ENCODE data around the gene CCBE1. TPM values are rescaled to one million over a fixed set of nuclear protein-coding genes. Genes with fewer than 3 reads are reported as not detected.

Gene CCBE1
- total RNA-seq, 1 donor from 2014 or later = 6.4 TPM

GRCh38 chr18:59505356-59505755 lies 191.9 kb downstream of the CCBE1 start:
- H3K4me3 Mint-ChIP-seq = no peak overlapping the region
- no peak overlapping the region for H3K27ac Mint-ChIP-seq
- H3K9ac ChIP-seq = no peak overlapping the region
- no peak overlapping the region for H3K4me2 ChIP-seq
- H3K9me3 ChIP-seq (ENCODE audit: low read depth) = no peaks in the 10 kb centered on the region
- H4K20me1 ChIP-seq (ENCODE audit: low read depth) = no peaks in the 10 kb centered on the region
- no peak overlapping the region for H3K27ac ChIP-seq
- DNase-seq (ENCODE audit: low spot score) = no peak
- peaks cover 21% of the 10 kb centered on the region for H3K4me1 Mint-ChIP-seq
- no peak overlapping the region for H2AFZ ChIP-seq (replicated peaks)
- peaks cover 3% of the 10 kb centered on the region for H3K27me3 Mint-ChIP-seq (ENCODE audit: insufficient read depth, low read depth)
- H3K79me2 ChIP-seq (ENCODE audit: low read depth) = no peaks in the 10 kb centered on the region
- peaks cover 6% of the 10 kb centered on the region for H3K9me3 Mint-ChIP-seq
- TF ChIP-seq EZH2phosphoT487 (IDR thresholded peaks at IDR 0.05) (no peak), CTCF (IDR thresholded peaks at IDR 0.05) (no peak), EZH2 (IDR thresholded peaks at IDR 0.05) (no peak)
- no peaks in the 10 kb centered on the region for H3F3A ChIP-seq (ENCODE audit: low read depth)
- H3K36me3 Mint-ChIP-seq = no peaks in the 10 kb centered on the region
- H3K4me1 ChIP-seq = peaks cover 8% of the 10 kb centered on the region
- no peaks in the 10 kb centered on the region for H3K27me3 ChIP-seq
- no peaks in the 10 kb centered on the region for H3K36me3 ChIP-seq
- no peak overlapping the region for H3K4me3 ChIP-seq

- TF ChIP-seq CTCF (IDR thresholded peaks at IDR 0.05) (no peak), EZH2phosphoT487 (IDR thresholded peaks at IDR 0.05) (no peak), EZH2 (IDR thresholded peaks at IDR 0.05) (no peak)
- H3K4me1 Mint-ChIP-seq = peaks cover 21% of the 10 kb centered on the region
- H3K4me1 ChIP-seq = peaks cover 8% of the 10 kb centered on the region
- H3K27me3 ChIP-seq = no peaks in the 10 kb centered on the region
- no peaks in the 10 kb centered on the region for H3K79me2 ChIP-seq (ENCODE audit: low read depth)
- H3K27ac Mint-ChIP-seq = peak overlapping the region; percentile 1
- H3K9ac ChIP-seq = no peak overlapping the region
- no peak for DNase-seq (ENCODE audit: low spot score)
- H4K20me1 ChIP-seq (ENCODE audit: low read depth) = no peaks in the 10 kb centered on the region
- peaks cover 13% of the 10 kb centered on the region for H3K9me3 Mint-ChIP-seq
- no peak overlapping the region for H3K27ac ChIP-seq
- H3K36me3 Mint-ChIP-seq = no peaks in the 10 kb centered on the region
- no peak overlapping the region for H3K4me3 ChIP-seq
- no peaks in the 10 kb centered on the region for H3K9me3 ChIP-seq (ENCODE audit: low read depth)
- no peak overlapping the region for H2AFZ ChIP-seq (replicated peaks)
- H3K4me3 Mint-ChIP-seq = no peak overlapping the region
- peaks cover 5% of the 10 kb centered on the region for H3K27me3 Mint-ChIP-seq (ENCODE audit: insufficient read depth, low read depth)
- no peak overlapping the region for H3K4me2 ChIP-seq
- no peaks in the 10 kb centered on the region for H3K36me3 ChIP-seq
- no peaks in the 10 kb centered on the region for H3F3A ChIP-seq (ENCODE audit: low read depth)
Observed at GRCh38 chr18:59502274-59503175, 194.7 kb downstream of the CCBE1 start.

- Histone ChIP-seq H3K9me3 (ENCODE audit: low read depth) (no peaks in the 10 kb centered on the region), H3K27me3 (no peaks in the 10 kb centered on the region), H3K4me3 (no peak overlapping the region), H3K27ac (no peak overlapping the region), H3K4me2 (no peak overlapping the region), H3K9ac (no peak overlapping the region), H3K4me1 (peaks cover 8% of the 10 kb centered on the region), H3K36me3 (no peaks in the 10 kb centered on the region), H3K79me2 (ENCODE audit: low read depth) (no peaks in the 10 kb centered on the region), H3F3A (ENCODE audit: low read depth) (no peaks in the 10 kb centered on the region), H4K20me1 (ENCODE audit: low read depth) (no peaks in the 10 kb centered on the region), H2AFZ (replicated peaks) (no peak overlapping the region)
- peaks cover 21% of the 10 kb centered on the region for H3K4me1 Mint-ChIP-seq
- H3K27me3 Mint-ChIP-seq (ENCODE audit: insufficient read depth, low read depth) = peaks cover 5% of the 10 kb centered on the region
- no peak overlapping the region for H3K27ac Mint-ChIP-seq
- no peak for DNase-seq (ENCODE audit: low spot score)
- H3K36me3 Mint-ChIP-seq = no peaks in the 10 kb centered on the region
- TF ChIP-seq CTCF (IDR thresholded peaks at IDR 0.05) = no peak
- no peak for TF ChIP-seq EZH2phosphoT487 (IDR thresholded peaks at IDR 0.05)
- TF ChIP-seq EZH2 (IDR thresholded peaks at IDR 0.05) = no peak
- H3K4me3 Mint-ChIP-seq = no peak overlapping the region
- peaks cover 13% of the 10 kb centered on the region for H3K9me3 Mint-ChIP-seq
Observed at GRCh38 chr18:59501920-59502273, 195.3 kb downstream of the CCBE1 start.

All from neural progenitor cell (in vitro differentiated cells).